ENCODE measurements around the gene NFIL3.
"Not testable (repeated sequence)": the region's sequence is repeated elsewhere in the genome, so short reads cannot be mapped to it uniquely, and the experiment has no call there.

The NFIL3 gene, protein sequence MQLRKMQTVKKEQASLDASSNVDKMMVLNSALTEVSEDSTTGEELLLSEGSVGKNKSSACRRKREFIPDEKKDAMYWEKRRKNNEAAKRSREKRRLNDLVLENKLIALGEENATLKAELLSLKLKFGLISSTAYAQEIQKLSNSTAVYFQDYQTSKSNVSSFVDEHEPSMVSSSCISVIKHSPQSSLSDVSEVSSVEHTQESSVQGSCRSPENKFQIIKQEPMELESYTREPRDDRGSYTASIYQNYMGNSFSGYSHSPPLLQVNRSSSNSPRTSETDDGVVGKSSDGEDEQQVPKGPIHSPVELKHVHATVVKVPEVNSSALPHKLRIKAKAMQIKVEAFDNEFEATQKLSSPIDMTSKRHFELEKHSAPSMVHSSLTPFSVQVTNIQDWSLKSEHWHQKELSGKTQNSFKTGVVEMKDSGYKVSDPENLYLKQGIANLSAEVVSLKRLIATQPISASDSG
- 8.5 to 61.8 reads per million in 2 experiments for total RNA-seq

DNA sequence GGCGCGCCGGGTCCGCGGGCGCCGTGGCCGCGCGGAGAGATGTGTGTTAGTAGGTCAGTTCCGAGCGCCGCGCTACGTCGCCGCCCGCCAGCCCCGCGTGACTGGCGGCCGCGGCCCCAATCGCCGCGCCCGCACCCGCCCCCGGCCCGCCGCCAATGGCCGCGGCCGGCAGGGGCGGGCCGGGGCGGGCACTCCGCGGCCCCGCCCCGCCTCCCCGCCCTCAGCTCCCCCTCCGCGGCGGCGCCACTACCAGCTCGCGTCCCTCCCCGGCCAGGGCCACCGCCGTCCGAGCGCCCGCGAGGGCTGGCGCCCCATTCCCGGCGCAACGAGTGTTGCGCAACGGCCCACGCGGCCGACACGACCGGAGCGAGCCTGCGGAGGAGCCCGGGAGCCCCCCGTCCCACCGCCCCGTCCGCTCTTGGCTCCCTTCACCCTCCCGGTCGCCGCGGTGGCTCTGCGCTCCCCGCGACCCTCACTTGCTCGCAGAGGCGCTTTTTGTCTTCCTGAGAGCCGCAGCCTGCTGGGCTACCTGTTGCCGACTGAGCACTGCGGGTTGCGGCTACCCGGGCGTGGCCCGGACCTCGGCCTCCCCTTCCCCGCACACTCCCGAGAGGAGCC is at the start of gene NFIL3:
NFIL3 (minus strand) TSS at position 48 of the 618 bp plus-strand sequence. CDS start 13,098 bp downstream, outside the sequence.
- DNase-seq (ENCODE audit: low read depth) = peak; percentile 36

DNA sequence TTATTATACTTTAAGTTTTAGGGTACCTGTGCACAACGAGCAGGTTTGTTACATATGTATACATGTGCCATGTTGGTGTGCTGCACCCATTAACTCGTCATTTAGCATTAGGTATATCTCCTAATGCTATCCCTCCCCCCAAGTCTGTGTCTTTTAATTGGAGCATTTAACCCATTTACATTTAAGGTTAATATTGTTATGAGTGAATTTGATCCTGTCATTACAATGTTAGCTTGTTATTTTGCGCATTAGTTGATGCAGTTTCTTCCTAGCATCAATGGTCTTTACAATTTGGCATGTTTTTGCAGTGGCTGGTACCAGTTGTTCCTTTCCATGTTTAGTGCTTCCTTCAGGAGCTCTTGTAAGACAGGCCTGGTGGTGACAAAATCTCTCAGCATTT is 47.9 kb upstream of the NFIL3 start:
- DNase-seq (ENCODE audit: low read depth) = not testable (repeated sequence)

DNA sequence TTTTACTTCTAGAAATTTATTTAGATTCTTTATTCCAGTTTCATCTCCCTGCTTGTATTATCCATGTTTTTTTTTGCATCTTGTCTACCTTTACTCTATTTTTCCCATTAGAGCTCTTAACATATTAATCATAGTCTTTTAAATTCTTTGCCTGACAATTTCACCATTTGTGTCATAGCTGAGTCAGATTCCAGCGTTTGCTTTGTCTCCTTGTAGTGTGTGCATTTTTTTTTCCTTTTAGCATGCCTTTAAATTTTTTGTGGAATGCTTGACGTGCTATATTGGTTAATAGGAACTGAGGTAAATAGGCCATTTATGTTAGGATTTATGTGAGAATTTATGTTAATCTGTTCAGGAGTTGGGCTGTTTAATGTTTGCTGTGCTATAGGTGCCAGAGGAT is 41.8 kb upstream of the NFIL3 start:
- DNase-seq (ENCODE audit: low read depth) = no peak

DNA sequence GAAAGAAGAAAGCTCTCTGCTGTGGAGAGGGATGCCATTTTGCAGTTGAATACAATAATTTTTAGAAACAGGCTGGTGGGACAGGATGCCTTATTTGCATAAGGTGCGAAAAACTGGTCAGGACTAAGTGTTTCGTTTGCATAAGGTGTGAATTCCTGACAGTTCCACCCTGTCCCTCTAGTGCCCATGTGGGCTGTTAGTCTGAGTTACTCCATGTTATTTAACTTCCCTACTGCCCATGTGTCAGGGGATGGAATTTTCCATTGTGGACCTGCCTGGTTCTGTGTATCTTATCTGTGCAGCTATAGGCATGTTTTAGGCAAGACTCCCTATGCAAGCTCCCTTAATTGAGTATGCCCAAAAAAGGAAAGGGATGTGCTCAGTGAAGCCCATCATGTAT is 35.3 kb upstream of the NFIL3 start:
- DNase-seq (ENCODE audit: low read depth) = no peak

DNA sequence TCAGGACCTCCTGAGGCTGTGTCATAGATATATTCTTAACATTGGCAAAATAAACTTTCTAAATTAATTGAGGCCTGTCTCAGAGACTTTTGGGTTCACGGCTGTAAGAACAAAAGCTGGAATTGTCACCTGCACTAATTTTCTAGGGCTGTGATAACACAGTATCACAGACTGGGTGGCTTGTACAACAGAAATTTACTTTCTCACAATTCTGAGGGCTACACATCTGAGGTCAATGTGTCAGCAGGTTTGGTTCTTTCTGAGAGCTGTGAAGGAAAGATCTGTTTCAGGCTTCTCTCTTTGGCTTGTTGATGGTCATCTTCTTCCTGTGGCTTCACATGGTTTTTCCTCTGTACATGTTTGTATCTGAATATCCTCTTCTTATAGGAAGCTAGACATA is 29.2 kb upstream of the NFIL3 start:
- no peak for DNase-seq (ENCODE audit: low read depth)

DNA sequence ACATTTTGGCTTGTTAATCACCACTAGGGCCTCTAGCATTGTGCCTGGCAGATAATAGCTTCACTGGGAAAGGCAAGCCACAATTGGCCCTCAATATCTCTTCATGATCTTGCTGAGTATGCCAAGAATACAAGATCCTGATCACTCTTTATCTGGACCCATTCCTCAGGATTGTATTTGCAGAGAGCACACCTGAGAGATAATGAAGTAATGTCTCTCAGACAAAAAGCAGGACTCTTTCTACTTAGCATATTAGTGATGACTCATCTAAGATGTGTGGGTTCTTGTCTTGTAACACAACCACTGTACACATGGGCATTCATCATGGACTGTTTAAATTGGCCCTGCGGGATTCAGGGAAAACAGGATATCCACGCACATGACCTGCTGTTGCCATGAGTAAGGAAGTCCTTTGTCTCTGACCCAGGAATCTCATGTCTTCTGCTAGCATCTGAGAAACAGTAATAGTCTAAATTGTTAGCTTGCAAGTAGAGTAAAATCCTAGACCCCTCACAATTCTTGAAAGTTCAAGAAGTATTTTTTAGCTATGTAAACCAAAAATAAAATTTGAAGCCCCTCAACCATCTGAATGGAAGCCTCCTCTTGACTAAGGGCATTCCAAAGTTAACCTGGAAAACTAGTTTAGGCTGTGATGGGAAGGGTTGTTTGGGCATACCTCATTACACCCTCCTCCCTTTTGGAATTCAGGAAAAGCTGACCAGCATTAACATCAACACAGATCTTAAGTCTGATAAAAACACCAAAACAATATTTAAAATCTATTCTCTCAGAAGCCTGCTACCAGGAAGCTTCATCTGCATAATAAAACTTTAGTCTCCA is 28.0 kb upstream of the NFIL3 start:
- DNase-seq (ENCODE audit: low read depth) = no peak

DNA sequence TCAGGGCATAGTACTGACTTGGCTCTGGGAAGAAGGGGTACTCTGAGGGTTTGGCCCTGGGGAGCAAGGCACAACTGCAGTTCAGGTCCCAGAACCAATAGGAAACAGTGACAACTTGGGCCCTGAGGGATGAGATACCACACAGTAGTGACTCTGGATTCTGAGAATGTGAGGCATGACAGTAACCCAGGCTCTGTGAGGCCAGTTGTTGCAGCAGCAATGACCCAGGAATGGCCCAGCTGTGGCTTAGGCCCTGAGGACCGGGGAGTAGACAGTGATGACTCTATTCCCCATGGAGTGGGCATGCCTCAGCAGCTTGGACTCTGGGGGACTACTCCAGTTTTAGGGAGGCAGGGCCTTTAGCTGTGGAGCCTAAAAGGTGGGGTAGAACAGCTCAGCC is 21.5 kb upstream of the NFIL3 start:
- no peak for DNase-seq (ENCODE audit: low read depth)

DNA sequence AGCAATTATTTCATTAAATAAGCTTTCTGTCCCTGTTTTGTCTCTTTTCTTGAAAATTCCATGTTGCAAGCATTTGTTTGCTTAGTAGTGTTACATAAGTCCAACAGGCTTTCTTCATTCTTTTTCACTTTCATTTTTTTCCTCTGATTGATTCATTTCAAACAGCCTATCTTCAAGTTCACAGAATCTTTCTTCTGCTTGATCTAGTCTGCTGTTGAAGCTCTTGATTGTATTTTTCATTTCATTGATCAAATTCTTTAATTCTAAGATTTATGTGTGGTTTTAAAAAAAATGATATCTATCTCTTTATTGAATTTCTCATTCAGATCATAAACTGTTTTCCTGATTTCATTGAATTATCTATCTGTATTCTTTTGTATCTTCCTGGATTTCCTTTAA is 20.4 kb upstream of the NFIL3 start:
- DNase-seq (ENCODE audit: low read depth) = no peak

DNA sequence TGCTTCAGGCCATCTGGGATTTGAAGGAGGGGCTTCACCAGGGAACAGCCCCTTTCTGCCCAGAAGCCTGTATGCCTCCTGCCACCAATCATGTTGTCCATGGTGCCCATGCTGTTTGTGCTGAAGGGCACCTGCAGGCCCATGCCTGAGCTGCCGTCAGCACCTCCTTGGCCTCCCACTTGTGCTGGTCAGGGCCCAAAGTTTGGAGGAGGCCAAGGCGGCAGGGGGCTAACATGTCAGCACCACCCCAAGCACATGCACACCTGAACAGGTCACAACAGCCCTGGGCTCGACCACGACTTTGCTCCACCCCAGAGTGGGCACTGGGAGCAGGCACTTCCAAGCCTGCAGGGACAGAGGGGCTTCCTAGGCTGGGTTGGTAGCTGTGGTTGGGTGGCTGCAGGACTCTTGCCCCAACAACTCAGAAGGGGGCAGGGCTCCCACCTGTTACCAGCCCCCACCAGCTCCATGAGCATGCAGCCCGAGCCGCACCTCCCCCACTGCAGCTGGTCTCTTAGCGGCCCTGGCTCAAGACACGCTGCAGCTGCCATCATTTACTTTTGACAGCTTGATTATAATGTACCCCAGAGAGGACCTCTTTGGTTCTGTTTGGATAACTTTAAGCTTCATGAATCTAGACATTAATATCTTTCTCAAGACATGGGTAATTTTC is 19.8 kb upstream of the NFIL3 start:
- DNase-seq (ENCODE audit: low read depth) = no peak

DNA sequence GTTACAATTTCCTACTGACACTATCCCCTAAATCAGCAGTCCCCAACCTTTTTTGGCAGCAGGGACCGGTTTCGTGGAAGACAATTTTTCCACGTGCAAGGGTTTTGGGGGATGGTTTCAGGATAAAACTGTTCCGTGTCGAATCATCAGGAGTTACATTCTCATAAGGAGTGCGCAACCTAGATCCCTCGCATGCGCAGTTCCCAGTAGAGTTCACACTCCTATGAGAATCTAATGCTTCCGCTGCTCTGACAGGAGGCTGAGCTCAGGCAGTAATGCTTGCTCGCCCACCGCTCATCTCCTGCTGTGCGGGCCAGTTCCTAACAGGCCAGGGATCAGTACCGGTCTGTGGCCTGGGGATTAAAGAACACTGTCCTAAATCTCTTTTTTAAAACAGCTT is 13.2 kb upstream of the NFIL3 start:
- no peak for DNase-seq (ENCODE audit: low read depth)

DNA sequence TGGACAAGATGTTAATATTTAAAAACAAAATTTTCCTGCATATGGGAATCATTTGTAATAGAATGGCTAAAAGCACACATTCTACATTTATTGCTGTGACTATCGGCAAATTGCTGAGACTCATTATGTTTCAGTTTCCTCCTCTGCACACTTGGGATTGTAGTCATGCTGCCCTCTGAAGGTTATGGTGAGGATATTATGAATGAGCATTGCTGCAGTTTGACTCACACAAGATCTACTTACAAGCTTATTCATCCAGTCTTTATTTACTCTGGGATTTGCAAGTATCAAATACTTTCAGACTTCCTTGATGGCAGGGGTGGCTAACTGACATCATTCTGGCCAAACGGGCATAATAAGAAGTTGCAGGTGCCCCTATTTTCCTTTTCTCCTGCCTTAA is 9.5 kb upstream of the NFIL3 start:
- DNase-seq (ENCODE audit: low read depth) = no peak

DNA sequence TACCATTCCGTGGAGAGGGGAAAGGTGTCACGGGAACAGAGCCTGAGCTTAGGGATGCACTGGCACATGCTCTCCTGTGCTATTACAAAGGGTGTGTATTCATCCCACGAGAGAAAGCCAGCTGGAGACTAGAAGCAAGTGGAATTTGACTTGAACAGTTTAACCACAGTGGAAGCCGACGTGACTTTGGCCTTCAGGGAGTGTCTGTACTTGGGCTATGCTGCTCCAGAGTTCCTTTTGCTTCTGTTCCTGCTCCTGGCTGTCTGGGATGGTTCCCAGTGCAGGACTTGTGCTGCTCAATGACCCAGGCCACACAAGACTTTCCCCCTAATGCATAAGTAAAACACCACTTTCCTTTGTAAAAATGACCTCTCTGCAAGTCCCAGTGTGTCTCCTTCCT is 7.9 kb upstream of the NFIL3 start:
- no peak for DNase-seq (ENCODE audit: low read depth)

DNA sequence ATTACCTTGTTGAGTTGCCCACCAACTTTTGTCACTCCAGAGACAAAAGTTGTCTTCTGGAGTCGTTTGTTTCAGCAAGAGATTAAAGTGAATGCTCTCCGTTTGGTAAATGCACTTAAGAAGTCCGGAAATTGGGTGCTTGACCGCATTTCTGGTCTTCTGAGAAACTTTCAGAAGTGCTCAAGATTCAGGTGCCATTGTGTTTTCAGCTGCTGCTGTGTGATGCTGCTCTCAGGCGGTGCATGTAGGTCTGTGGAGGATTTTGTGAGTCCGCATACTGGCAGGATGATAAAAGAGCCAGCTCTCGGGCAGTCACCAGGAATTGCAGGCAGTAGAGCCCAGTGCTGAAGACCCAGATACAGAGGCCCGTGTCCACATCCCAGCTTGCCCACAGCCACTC is 5.9 kb upstream of the NFIL3 start:
- no peak for DNase-seq (ENCODE audit: low read depth)

DNA sequence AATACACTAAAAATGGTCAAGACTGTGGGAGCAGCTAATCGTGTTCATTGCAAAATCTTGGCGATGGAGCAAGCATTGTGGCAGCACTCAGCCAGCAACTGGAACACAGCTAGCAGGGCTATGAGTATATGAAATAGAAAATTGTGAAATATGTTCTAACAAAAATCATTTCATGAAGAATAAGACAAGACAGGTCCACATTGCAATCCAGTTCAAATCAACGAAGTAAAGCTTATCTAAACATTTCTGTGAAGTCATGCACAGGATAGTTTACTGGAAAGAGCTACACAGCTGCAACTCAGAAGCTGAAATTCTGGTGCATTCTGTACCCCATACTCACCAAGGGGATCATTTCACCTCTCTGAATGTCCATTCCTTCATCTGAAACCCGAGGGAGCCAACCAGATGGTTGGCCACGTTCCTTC is 5.3 kb upstream of the NFIL3 start:
- no peak for DNase-seq (ENCODE audit: low read depth)

DNA sequence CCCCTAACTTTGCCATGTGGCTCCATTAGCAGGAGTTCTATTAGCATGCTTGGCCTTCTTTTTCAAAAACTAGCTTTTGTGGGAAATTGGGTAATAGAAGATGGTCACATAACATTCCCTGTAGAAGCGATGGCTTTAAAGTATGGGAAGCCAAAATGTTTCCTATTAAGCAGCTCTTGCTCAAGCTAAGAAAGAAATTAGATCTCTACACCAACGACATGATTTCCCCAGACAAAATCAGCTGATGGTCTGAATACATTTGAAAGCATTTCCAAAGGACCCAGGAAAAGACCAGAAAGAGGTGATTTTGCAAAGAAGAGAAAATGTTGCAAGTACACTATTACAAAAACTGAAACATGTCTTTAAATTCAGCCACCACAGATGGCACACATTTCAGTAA is 4.8 kb upstream of the NFIL3 start:
- no peak for DNase-seq (ENCODE audit: low read depth)

DNA sequence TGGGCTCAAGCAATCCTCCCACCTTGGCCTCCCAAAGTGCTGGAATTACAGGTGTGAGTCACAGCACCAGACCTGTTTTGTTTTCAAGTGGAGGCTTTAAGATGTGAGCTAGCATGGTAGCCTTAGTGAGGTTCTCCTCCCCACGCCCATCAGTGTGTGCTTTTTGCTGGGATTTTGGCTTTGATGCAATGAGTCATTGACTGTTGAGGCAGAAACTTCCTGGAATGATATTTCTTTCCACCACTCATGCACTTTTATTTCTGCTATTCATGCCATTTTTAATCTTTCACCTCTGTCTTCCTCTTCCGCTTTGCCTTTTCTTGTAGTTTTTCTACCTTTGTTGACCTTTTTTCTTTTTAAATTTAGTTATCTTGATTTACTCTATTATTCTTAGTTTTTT is 4.2 kb upstream of the NFIL3 start:
- no peak for DNase-seq (ENCODE audit: low read depth)

DNA sequence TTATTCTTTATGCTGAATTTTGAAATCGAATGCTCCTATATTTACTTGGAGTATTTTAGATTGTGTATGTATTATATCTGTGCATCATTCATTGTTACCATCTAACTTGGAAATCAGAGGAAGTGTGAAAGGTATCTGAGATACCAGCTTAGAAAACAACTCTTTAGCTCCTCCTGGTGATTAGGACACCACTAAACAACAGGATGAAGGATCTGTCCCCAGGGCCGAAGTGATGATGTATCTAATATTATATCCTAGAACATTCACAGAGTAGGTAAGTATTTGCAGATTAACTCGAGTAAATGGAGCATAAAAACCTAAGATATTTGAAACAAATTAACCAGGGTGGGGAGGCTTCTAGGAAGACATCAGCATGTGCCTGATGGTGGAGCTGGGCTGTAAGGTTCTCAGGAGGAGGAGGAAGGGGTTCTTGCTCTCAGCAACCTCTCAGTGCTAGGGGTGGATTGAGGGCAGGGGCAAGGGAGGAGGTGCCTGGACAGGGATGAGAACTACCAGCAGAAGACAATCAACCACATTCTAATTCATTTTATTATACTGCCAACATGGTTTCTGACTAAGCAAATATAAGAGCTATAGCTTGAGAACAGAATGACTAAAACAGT is 2.6 kb upstream of the NFIL3 start:
- DNase-seq (ENCODE audit: low read depth) = no peak

DNA sequence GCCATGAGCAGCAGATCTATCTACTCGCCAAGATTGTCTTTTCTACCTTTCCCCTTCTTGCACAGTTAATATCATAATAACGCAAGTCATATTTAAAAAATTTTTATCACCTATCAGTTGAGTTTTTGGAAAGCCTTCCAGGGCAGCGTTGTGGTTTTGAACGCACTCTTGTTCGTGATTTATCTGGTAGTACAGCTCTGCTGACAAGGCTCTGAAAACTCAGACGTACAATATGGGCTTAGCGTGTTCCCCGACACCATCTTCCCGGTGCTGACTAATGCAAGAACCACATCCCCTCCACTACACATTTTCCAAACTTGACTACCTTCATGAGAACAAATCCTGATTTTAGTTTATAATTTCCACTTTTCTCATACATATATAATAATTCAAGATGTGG is 1.6 kb upstream of the NFIL3 start:
- DNase-seq (ENCODE audit: low read depth) = no peak

DNA sequence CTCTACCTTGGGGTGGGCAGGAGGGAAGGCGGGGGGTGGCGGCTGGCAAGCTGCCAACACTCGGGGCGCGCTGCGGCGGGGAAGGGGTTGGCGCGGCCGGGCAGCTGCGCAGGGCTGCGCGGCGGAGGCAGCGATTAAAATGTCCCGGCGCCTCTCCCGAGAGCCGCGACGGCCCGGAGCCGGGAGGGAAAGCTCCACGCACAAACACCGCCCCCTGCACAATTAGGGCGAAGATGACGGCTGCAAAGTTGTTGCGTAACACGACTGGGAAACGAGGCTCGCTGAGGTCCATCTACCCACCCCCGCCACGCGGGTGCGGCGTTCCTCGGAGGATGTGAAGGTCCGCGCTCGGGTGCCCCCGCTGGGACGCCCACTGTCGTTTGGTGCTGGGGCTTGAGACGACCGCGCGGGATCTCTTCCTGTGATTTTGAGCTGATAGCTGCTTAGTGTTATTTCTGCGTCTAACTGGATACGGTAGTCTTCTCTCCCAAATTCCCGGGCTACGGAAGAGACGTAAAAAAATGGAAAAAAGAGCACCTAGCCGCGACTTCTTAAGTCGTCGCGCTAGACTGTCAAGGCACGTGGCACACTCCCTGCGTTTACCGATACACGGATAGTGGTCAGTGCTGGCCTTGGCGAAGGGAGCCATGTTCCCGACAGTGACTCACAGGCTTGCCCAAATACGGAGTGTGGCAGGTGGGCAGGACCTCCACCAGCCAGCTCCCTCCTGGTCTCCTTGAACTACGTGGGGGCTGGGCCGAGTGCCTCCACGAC is 958 bp upstream of the NFIL3 start:
- DNase-seq (ENCODE audit: low read depth) = no peak

DNA sequence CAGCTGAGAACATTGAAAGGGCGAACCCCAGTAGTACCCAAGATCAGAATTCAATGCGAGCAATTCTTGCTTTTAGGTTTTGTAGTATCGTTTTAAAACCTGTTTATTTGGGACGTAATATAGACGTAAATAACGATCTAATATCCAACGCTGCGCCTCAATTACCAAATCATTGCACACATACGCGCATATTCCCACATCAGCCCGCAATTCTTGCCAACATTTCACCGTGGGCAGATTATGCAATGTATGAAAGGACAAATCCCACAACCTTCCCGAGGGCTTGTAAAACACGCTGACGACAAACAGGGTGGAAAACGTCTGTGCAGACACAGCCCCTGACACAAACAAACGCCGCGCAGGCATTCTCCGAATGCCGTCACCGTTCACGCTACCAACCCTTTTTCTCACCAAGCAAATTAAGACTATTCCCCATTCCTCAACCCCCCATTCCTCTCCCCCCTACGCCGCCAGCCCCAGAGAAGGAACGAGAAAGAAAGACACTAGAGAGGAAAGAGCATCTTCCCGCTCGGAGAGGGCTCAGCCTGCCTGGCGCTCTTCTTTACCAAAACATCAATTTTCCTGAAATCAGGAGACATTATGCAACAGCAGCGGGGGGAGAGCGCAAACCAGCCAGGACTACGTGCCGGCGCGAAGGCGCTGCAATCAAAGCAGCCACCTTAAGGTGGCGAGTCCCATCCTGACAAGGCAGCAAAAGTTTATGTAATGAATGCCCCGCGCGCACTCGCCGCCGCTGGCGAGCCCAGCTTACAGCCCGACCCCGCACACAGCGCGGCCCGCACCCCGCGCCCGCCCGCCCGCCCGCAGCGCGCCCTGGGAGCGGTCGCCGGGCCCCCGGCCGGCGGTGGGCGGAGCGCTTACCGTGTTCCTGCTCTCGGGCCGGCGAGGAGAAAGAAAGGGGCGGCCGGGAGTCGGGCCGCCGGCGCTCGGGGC is 597 bp downstream of the NFIL3 start:
- peak; percentile 36 for DNase-seq (ENCODE audit: low read depth)

Measured in T follicular helper cell (primary cell).